ENCODE measurements around the gene PPFIA4. TPM values are rescaled to one million over a fixed set of nuclear protein-coding genes. Genes with fewer than 3 reads are reported as not detected.

Gene PPFIA4
- total RNA-seq, 1 experiment from 2014 or later, result 12.1 TPM

DNA sequence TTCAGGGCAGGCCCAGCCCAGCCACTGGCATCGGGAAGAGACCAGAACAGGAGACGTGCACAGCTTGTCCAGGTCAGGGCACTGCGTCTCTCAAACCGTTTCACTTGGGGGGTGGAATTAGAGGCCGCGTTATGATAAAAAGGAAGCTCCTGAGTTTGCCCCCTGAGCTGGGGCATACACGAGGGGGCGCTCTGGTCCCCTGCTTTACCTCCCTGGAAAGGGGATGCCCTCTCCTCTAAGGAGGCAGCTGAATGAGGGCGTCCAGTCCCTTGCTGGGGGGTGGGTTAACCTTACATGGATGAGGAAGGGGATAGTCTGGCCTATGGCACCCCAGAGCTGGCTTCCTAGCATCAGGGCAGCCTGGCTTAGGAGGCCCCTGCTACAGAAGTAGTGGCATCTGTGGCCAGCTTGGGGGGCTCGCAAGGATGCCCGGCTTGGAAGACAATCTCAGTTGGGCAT is 57.2 kb downstream of the PPFIA4 start:
- TF ChIP-seq EZH2 (IDR thresholded peaks at IDR 0.05; ENCODE audit: low read length, unreplicated experiment), result no peak
- TF ChIP-seq, protein P1, sequence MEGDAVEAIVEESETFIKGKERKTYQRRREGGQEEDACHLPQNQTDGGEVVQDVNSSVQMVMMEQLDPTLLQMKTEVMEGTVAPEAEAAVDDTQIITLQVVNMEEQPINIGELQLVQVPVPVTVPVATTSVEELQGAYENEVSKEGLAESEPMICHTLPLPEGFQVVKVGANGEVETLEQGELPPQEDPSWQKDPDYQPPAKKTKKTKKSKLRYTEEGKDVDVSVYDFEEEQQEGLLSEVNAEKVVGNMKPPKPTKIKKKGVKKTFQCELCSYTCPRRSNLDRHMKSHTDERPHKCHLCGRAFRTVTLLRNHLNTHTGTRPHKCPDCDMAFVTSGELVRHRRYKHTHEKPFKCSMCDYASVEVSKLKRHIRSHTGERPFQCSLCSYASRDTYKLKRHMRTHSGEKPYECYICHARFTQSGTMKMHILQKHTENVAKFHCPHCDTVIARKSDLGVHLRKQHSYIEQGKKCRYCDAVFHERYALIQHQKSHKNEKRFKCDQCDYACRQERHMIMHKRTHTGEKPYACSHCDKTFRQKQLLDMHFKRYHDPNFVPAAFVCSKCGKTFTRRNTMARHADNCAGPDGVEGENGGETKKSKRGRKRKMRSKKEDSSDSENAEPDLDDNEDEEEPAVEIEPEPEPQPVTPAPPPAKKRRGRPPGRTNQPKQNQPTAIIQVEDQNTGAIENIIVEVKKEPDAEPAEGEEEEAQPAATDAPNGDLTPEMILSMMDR (conservative IDR thresholded peaks at IDR 0.05; ENCODE audit: low read depth, low read length), result peak; percentile 41
- peaks cover 29% of the 10 kb centered on the region for H3K27me3 ChIP-seq (ENCODE audit: low read length)
- no TSS peak for BruUV-seq (replicated peaks)
- H3K79me2 ChIP-seq (ENCODE audit: low read length), result no peaks in the 10 kb centered on the region
- no peaks in the 10 kb centered on the region for H3F3A ChIP-seq (ENCODE audit: low read length, unreplicated experiment)
- ChIA-PET POLR2A (ENCODE audit: unreplicated experiment) (no interaction called here), CTCF (no interaction called here)
- H3K4me3 ChIP-seq (ENCODE audit: low read length), result no peak overlapping the region
- no peaks in the 10 kb centered on the region for H3K36me3 ChIP-seq (ENCODE audit: low read depth, low read length)
- H3K9me2 ChIP-seq (replicated peaks; ENCODE audit: low read length), result no peaks in the 10 kb centered on the region
- intact Hi-C loops (cut with micrococcal nuclease), result no loop called here
- H2AFZ ChIP-seq (ENCODE audit: low read length), result no peak overlapping the region
- no peak overlapping the region for H3K9ac ChIP-seq (ENCODE audit: low read length)
- no peaks in the 10 kb centered on the region for H3K4me1 ChIP-seq (ENCODE audit: insufficient read depth, low read length)
- ATAC-seq, result no peak
- H3K27ac ChIP-seq (ENCODE audit: low read length), result no peak overlapping the region
- H4K20me1 ChIP-seq (ENCODE audit: low read length), result no peaks in the 10 kb centered on the region
- no peak for DNase-seq
- H3K9me3 ChIP-seq (ENCODE audit: low read length), result no peaks in the 10 kb centered on the region
- H3K4me2 ChIP-seq (ENCODE audit: low read length), result no peak overlapping the region

DNA sequence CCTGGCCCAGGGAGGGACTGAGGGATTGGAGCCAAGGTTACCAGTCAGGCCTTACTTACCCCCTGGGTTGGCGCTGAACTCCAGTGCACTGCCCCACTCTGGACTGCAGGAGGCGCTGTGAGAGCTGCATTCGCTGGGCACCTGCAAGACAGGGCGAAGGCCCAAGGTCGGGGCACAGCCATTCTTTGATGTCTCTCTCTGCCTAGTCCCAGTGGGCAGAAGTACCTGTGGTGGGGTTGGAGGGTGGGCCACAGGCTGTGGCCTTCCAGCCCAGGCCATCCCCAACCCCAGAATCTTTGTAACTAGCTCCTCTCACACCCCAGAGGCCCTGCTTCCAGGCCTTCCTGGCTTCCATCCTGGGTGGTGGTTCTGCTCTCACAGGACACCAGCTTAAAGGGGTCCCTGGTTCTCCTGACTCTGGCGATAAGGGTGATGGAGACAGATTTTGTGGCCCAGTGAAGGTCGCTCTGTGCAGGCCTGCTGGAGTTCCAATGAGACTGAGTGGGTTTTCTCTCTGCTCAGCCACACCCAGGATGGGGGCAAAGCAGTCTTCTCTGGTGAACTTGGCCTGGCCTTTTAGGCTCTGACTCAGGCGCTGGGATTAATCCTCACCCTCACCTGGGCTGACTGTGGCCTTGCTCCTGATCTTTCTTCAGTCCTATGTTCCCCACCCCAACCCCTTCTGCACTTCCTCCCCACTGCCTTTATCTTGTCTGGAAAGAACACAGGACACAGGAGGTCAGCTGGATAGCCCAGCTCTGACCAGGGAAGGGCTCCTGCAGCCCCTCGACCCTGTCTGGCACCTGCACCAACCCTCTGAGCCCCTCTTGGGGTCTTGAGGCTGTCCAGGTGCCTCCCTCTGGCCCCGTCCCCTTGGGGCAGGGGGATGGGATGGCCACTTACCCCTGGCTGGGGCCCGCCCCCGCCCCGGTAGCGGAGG is 58.6 kb downstream of the PPFIA4 start:
- CTCF ChIA-PET, result no interaction called here
- H2AFZ ChIP-seq (ENCODE audit: low read length), result no peak overlapping the region

More for the DNA sequence above, 58.6 kb downstream of the PPFIA4 start:
- no peaks in the 10 kb centered on the region for H4K20me1 ChIP-seq (ENCODE audit: low read length)
- no peaks in the 10 kb centered on the region for H3K9me3 ChIP-seq (ENCODE audit: low read length)
- H3K27ac ChIP-seq (ENCODE audit: low read length), result no peak overlapping the region
- no peaks in the 10 kb centered on the region for H3K4me1 ChIP-seq (ENCODE audit: insufficient read depth, low read length)
- no peaks in the 10 kb centered on the region for H3K36me3 ChIP-seq (ENCODE audit: low read depth, low read length)
- BruUV-seq (replicated peaks), result no TSS peak
- H3K27me3 ChIP-seq (ENCODE audit: low read length), result peaks cover 37% of the 10 kb centered on the region
- peak; percentile 26; the same call in 1 of the 2 replicates for ATAC-seq
- no peaks in the 10 kb centered on the region for H3F3A ChIP-seq (ENCODE audit: low read length, unreplicated experiment)
- TF ChIP-seq EZH2phosphoT487 (IDR thresholded peaks at IDR 0.05; ENCODE audit: borderline replicate concordance, low read length), result no peak
- TF ChIP-seq, protein P1 (conservative IDR thresholded peaks at IDR 0.05; ENCODE audit: low read depth, low read length), result peak; percentile 78
- no peak overlapping the region for H3K4me3 ChIP-seq (ENCODE audit: low read length)
- H3K79me2 ChIP-seq (ENCODE audit: low read length), result no peaks in the 10 kb centered on the region
- POLR2A ChIA-PET (ENCODE audit: unreplicated experiment), result no interaction called here
- intact Hi-C loops (cut with micrococcal nuclease), result no loop called here
- no peak overlapping the region for H3K9ac ChIP-seq (ENCODE audit: low read length)
- H3K4me2 ChIP-seq (ENCODE audit: low read length), result no peak overlapping the region
- DNase-seq, result peak; percentile 42
- no peaks in the 10 kb centered on the region for H3K9me2 ChIP-seq (replicated peaks; ENCODE audit: low read length)

All from PC-3 (cell line).